HG02642 (cell line): ENCODE data around the gene NSMF.

Experiments
- ATAC-seq: cut with Tn5 transposase; IDR thresholded peaks from one replicate; pipeline ENCODE4 v1.9.1; 2021; ENCODE audit warnings: mild to moderate bottlenecking; ENCODE audit not compliant: unreplicated experiment, poor library complexity

Gene NSMF

GRCh38 chr9:137449081-137449844 is 9.9 kb downstream of the NSMF start:
- no peak for ATAC-seq

- no peak for ATAC-seq
Measured at GRCh38 chr9:137448602-137448962, 10.6 kb downstream of the NSMF start.

DNA sequence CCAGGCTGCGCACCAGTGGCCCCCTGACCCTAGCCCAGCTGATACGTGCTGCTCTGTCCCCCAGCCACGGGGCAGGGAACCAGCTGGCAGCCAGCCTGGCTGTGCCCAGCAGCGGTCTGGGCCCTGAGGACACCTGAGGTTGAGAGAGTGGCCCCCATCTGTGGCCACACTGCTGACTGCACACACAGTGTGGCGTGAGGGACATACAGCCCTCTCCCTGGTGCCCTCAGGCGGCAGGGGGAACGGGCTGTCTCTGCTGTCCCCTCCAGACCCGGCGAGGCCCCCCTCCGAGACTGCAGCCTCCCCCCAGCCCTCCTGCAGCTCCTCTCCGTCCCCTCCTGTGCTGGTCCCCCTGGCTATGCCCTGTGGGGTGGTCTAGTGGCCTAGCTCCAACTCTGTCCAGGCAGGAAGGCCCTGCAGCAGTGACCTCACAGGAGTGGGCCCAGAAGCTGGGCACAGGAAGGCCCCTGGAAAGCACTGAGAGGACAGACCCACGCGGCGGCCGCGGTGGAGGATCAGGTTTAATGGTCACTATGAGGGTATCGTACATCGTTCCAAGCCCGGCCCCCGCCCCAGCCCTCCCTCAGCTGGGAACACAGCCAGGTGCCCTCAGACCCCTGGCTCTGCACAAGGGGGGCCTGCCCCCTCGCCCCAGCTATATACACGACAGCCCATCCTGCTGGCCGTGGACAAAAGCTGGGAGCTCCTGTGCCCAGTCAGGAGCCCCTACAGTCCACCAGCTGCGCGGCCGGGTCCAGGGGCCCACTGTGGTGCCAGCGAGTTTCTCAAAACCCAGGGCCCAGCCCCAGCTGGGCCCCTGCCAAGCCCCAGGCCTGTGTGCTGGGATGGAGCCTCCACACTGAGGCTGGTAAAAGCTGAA is 11.2 kb downstream of the NSMF start:
- no peak for ATAC-seq

DNA sequence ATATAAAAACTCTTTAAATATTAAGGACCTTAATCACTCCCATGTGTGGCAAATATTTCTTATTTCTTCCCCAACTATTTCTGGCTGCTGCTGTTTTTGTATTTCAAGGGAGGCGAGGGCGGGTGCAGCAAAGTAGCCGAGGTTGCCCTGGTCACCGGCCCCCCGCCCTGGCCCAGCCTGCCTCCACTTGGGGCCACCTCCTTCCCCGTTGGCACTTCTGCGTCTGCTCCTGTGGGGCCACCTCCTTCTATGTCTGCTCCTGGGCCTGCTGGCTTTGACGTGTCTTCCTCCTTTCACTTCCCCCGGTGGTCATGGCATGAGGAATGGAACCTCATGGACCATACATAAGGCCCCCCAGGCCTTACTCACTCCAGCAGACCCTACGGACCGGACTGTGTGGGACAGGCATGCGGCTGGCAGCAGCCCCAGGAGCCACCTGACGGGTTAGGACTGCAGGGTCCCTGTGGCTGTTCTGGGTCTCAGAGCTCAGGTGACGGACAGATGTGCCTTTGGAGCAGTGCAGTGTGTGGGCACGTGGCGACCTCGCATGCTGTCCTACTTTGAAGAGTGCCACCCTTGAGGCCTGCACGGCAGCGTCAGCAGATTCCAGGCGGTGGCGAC is 12.2 kb downstream of the NSMF start:
- no peak for ATAC-seq

GRCh38 chr9:137445930-137446431 is 13.2 kb downstream of the NSMF start:
- peak; percentile 8 for ATAC-seq

DNA sequence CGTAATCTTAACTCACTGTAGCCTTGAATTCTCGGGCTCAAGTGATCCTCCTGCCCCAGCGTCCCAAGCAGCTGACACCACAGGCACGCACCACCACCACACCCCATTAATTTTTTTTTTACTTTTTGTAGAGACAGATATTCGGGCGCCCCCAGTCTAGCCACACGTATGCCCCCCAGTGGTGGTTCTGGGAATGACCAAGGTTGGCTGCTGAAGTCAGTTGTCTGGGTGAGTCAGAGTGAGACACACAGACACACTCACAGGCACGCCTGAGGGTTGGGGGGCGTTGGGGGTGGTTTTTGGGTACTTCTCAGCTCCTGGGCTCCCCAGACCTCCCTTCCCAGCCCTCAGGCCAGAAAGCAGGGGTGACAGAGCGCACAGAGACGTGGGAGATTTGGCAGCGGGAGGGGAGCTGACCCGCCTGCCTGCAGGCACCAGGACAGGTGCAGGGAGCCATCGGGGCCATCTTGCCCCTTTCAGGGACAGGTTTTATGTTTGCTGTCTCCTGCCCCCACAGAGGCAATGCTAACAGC is 13.8 kb downstream of the NSMF start:
- ATAC-seq = peak; percentile 48

DNA sequence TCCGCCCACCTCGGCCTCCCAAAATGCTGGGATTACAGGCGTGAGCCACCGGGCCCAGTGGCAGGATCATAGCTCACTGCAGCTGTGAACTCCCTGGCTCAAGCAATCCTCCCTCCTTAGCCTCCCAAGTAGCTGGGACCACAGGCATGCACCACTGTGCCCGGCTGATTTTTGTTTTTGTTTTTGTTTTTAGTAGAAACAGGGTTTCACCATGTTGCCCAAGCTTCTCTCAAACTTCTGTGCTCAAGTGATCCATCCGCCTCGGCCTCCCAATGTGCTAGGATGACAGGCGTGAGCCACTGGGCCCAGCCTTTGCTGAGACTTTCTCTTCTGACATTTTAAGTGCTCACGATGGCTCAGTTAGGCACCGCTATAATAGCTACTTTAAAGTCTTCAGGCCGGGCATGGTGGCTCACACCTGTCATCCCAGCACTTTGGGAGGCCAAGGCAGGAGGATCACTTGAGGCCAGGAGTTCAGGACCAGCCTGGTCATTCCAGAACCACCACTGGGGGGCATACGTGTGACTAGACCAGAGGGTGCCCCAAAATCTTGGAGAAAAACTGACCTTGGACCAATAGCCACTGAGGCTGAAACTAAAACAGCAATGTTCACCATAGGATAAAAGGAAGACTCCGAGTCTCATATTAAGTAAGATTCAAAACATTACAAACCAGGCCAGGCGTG is 14.9 kb downstream of the NSMF start:
- ATAC-seq = no peak

DNA sequence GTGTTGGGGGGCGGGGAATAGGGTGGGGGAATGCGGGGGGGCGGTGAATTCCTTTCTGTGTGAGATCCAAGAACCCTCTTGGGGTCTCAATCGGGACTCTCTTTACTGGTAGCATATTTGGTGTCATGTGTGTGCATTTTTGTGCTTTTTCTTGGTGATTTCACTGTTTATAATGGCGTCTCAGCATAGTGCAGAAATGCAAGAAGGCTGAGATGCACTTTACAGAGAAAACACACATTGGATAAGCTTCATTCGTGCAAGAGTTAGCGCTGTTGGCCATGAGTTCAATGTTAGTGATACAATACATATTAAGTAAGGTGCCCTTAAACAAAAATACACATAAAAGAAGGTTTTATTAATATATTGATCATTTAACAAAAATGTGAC is 17.2 kb downstream of the NSMF start:
- no peak for ATAC-seq

- no peak for ATAC-seq
Measured at GRCh38 chr9:137441289-137441934, 17.7 kb downstream of the NSMF start, which contains the start of gene ENTPD8. Gene ENTPD8 (minus strand): TSS chr9:137441357. CDS start chr9:137438285, 3,072 bp downstream.

GRCh38 chr9:137439158-137439714 is 19.9 kb downstream of the NSMF start:
- no peak for ATAC-seq

GRCh38 chr9:137438591-137439157 is 20.5 kb downstream of the NSMF start:
- no peak for ATAC-seq

DNA sequence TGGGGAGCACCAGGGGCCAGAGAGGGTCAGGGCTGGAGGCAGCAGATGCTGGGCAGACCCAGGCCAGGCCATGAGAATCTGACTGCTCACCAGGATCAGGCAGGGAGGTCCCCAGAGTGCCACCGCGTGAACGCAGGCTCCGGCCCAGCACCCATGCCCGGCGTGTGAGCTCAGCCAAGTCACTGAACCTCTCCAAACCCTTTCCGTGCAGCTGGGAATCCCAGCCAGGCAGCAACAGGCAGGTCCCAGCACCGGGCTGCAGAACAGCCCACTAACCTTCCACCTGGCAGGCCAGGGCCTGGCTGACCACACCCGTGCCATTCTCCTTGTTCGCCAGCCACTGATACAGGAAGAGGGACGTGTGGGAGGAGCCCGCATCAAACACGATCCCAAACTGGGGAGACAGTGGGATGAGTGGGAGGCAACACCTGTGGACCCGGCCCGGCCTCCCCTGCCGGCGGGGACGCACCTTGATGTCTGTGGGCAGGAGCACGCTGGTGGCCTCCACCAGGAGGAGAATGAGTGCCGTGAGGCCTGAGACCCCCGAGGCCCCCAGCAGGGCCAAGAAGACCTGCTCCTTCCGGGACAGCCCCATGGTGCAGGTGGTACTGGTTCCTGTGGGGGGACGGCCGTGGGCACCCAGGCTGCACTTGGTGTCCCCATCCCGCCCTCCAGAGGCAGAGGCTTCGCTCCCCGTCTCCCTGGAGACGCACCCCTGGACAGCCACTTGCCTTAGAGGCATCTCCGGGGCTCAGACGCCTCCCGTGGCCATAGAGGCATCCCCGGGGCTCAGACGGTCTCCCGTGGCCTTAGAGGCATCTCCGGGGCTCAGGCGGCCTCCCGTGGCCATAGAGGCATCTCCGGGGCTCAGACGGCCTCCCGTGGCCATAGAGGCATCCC is 21.2 kb downstream of the NSMF start:
- ATAC-seq = no peak

DNA sequence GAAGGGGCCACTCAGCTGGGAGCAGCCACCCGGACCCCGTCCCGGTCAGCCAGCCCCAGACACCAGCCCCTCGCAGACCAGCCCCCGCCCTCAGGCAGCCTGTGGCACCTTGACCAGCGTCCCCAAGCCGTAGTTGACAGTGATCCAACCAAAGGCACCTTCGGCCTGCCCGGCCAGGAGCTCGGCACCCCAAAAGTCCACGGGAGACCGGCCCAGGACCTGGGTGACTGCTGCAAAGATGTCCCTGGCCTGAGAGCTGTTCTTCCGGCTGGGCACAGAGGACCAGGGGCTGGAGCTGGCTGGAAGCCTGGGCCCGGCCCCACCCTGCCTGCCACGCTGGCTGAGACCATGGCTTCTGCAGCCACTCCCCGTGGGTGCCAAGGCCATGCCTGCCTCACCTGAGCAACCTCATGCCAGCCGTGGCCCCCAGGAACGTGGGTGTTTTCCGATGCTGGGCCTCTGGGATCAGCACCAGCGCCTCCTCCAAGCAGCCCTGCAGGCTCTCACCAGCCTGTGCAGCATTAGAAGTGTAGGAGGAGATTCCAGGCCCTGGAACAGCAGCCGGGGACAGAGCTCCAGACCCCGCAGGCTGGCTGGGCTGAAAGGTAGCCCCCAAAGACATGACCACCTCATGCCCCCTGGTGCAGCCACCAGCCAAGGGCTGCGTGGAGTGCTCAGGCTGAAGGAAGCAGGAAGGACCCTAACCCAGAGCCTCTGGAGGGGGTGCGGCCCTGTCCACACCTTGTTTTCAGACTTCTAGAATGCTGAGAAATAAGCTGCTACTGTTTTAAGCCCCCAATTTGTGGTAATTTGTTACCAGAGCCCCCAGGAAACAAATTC is 22.2 kb downstream of the NSMF start:
- ATAC-seq = no peak

DNA sequence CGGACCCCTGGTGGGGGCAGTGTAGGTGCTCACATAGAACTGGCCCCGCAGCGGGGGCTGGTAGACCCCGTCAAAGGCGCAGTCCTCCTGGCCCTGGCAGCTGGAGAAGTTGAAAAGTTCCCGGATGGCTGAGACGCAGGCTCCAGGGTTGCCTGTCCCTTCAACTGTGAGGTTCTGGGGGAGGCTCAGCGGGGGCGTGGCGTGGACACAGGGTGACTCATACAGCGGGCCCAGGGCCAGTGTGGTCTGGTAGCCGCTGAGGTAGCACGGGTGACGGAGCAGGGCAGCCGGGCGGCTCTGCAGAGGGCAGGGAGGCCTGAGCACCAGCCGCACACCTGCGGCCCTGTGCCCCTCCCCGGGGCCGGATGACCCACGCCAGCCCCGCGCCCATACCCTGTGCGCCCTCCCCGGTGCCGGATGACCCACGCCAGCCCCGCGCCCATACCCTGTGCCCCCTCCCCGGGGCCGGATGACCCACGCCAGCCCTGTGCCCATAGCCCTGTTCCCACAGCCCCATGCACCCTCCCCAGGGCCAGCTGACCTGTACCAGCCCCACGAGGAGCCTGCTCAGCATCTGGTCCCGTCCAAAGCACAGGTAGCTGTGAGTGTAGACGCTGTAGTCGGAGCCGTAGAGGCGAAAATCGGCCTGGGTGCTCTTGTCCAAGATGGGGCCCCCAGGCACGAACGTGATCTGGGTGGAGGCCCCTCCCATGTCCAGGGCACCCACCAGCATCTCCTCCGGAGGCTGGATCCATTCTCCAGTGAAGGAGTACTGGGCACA is 23.0 kb downstream of the NSMF start:
- no peak for ATAC-seq

DNA sequence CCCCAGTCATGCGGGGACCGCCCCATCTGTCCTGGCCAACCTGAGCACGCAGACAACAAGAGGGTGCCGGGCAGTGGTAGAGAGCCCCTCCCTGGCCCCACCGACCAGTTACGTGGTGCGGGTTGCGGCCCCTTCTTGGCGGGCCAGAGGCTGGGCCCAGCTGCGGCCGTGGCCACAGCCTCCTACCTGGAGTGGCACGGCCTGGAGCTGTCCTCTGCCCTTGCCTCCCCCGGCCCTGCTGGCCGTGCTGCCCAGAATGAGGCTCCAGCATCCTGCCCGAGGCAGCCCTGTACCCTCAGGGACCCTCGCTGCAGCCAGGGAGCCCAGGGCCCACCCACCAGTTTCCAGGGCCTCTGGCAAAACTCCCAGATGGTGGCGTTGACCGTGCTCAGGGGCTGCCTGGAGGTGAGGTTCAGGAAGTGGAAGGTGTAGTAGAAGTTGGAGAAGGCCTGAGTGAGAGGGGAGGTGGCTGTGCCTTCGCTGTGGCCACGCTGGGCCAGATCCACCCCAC is 23.7 kb downstream of the NSMF start:
- ATAC-seq = no peak
